SK-N-SH treated with all-trans-retinoic acid at 6 μM for 48 hours (cell line): Measurements from ENCODE around the gene HNRNPH2.

ENCODE experiments used
- CSDC2 ChIP-seq: fragments of 250-450 bp; sonication (Bioruptor Pico); IDR thresholded peaks from 2 replicates; pipeline ENCODE4 v1.5.0; 2020; ENCODE audit warnings: mild to moderate bottlenecking, moderate library complexity
- ISL1 ChIP-seq: fragments of 250-450 bp; sonication (Bioruptor Pico); IDR thresholded peaks from 2 replicates; pipeline ENCODE4 v2.1.2; 2022; ENCODE audit warnings: mild to moderate bottlenecking, moderate library complexity
- SNAI2 ChIP-seq: fragments of 250-450 bp; sonication (Bioruptor Pico); IDR thresholded peaks from 2 replicates; pipeline ENCODE4 v1.5.0; 2020; ENCODE audit warnings: mild to moderate bottlenecking, moderate library complexity
- ZFP3 ChIP-seq: fragments of 250-450 bp; sonication (Bioruptor Pico); IDR thresholded peaks from 2 replicates; pipeline ENCODE4 v1.5.0; 2020; ENCODE audit warnings: mild to moderate bottlenecking, moderate library complexity
- ZNF565 ChIP-seq: fragments of 450-650 bp; formaldehyde crosslinking; conservative IDR thresholded peaks from 2 replicates; pipeline ENCODE4 v1.5.0; 2020; ENCODE audit warnings: low read depth, mild to moderate bottlenecking, moderate library complexity
- ZNF70 ChIP-seq: fragments of 450-650 bp; formaldehyde crosslinking; IDR thresholded peaks from 2 replicates; pipeline ENCODE4 v1.5.0; 2020; ENCODE audit warnings: mild to moderate bottlenecking, moderate library complexity

- no peak for TF ChIP-seq ZNF70 (CRISPR knock-in tag)
- TF ChIP-seq ZFP3 (CRISPR knock-in tag) = no peak
- TF ChIP-seq CSDC2 = no peak
- no peak for TF ChIP-seq ISL1 (CRISPR knock-in tag)
- no peak for TF ChIP-seq ZNF565 (CRISPR knock-in tag)
- TF ChIP-seq SNAI2 (CRISPR knock-in tag) = no peak
These were observed 45.9 kb upstream of the HNRNPH2 start for GRCh38 chrX:101362116-101362515.
